ENCODE measurements around the gene EPB41L2.

EPB41L2 gene

DNA sequence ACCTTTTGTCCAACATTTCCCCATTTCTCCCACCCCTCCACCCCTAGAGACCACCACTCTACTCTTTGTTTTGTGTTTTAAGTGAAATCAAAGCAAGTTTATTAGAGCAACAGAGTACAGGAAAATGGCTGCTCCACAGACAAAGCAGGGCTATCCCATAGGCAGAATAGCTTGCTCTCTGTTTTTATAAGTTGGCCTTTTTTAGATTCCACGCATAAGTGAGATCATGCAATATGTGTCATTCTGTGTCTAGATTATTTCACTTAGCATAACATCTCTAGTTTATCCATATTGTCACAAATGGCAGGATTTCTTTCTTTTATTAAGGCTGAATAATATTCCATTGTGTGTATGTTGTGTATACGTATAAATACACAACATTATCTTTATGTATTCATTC, 266.0 kb downstream of the EPB41L2 start:
- no peak for DNase-seq (ENCODE audit: low read depth, low spot score)

DNA sequence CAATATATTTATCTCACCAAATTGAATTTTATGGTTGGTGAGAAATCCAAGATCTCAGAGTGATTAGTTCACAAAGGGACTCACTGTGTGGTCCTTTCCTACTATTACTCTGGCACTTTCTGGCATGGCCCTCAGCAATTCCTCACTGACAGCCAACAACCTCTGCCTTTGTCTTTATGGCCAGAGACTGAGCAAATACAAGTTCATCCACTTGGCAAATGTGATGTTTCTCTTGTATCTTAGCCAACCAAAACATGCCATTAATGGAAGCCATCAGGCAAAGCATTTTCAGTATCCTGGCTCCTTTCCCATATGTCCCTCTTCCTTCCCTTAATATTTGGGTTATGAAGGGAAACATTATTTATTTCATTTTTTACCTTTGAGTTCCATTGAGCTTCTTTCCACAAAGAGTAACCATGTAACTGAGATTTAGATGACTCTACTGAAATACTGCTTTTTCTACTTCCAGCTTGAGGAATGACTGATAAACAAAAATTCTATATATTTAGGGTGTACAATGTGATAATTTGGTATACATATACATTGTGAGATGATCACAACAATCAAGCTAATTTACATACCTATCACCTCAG, 266.6 kb downstream of the EPB41L2 start:
- peak; percentile 63 for DNase-seq (ENCODE audit: low read depth, low spot score)

DNA sequence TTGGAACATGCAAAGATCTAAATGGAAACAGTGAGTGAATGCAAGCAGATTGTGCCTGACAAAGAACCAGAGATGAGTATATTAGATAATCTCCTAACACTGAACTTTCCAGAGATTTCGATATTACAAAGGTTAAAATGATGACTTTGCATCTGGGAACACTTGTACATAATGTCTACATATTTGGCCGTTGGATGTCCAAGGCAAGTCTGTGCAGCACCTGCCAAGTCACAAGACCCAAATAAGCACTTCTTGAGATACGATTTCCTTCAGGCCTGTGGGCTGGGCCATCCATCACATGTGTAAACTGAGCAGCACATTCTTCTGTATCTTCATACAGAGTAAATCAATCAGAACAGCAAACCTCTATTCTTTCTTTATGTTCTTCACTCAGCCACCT, 268.3 kb downstream of the EPB41L2 start:
- DNase-seq (ENCODE audit: low read depth, low spot score) = no peak

DNA sequence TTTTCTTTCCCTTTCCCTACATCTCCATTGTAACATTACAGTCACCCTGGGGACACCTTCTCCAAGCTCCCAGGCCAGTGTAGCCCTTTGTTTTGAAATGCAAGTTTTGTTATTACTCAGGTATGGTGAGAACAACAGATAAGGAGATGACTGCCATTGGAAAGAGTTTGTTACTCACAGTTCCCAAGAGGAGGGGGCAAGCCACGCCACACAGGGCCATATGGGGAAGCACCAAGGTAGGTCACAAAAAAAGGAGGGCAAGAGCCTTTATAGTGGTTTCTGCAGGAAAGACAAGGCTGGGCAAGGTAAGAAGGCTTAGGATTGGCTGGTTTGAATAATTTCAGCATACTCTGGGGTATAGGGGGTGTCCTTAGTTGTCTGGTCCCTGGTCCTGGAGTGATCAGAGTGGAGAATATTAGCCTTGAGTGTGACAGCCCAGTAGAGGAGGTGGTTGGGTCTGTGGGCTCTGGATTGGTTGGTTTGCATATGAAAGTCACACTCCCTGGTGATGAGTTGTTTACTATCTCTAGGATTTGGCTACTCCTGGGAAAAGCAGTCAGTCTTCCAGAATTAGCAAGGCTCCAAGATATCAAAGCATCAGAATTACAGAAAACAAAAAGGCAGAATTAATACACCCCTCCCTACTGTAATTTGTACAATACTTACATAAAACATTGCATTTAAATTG, 268.9 kb downstream of the EPB41L2 start:
- DNase-seq (ENCODE audit: low read depth, low spot score) = no peak
